Colonic mucosa (tissue), 4 donors: ENCODE results near the gene EHBP1. TPM values are rescaled to one million over a fixed set of nuclear protein-coding genes. Genes with fewer than 3 reads are reported as not detected.

Experiments
- DNase-seq: peaks from one replicate; pipeline ENCODE4 v3.0.0-alpha.2; 2020
- H3K27ac ChIP-seq: fragments of 200-600 bp; one replicate; pipeline ENCODE4 v1.8.0; 2021
- H3K27me3 ChIP-seq: fragments of 200-600 bp; one replicate; pipeline ENCODE4 v1.8.0; 2021
- H3K36me3 ChIP-seq: fragments of 200-600 bp; one replicate; pipeline ENCODE4 v1.8.0; 2021
- H3K4me1 ChIP-seq: fragments of 200-600 bp; one replicate; pipeline ENCODE4 v1.8.0; 2021; ENCODE audit warnings: mild to moderate bottlenecking
- H3K4me3 ChIP-seq: fragments of 200-600 bp; one replicate; pipeline ENCODE4 v1.8.0; 2021
- H3K9ac ChIP-seq, 2 donors: one replicate each; pipeline ENCODE4 v1.7.0; 2013; ENCODE audit warnings: control low read depth in 2 of 2, low read depth in 2 of 2, low read length in 2 of 2
- H3K9me3 ChIP-seq: fragments of 200-600 bp; one replicate; pipeline ENCODE4 v1.8.0; 2021
- intact Hi-C: fragments of 100-400 bp; cut with DNase I; formaldehyde crosslinking; loops from one replicate; pipeline ENCODE4 v1.14.1; 2022
- total RNA-seq, 2 donors: library from RNA; stranded (reverse); fragmentation: NEBNext Ultra II Directional in 1 of 2; extraction: Animal tissue kit (Norgen Biotek cat#: 25700) in 1 of 2; gene quantifications; one replicate each; pipeline ENCODE4 v1.2.1, GENCODE V29; 2021
- TF ChIP-seq, protein P1 (sequence below): fragments of 200-600 bp; IDR thresholded peaks from one replicate; pipeline ENCODE4 v1.8.0; 2022; ENCODE audit warnings: antibody characterized with exemption, mild to moderate bottlenecking
- donor health status: healthy.
- donor health status: DM: no; HTN: no; CAD: no.
- donor health status: DM: no; HTN: no; CAD: no.

The EHBP1 gene
- total RNA-seq, 2 donors from 2014 or later = 23.6 to 32.7 TPM

DNA sequence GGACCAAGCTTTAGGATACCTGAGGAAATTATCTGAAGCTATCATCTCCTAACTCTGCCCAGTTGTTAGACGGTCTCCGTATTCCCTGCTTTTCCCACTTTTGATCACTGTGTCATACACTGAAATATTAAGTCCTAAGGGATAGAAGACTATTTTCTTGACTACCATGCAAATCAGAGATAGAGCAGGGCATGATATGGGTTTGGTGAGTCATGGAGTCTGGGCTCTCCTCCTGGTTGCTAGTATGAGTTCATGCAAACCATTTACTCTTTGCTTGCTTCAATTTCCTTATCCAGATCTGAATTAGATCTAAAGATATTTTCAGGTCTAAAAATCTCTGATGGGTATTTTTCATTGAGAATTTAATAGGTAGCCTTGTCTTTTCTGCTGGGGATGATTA, 55.0 kb downstream of the EHBP1 start:
- Histone ChIP-seq H3K4me1 (no peaks in the 10 kb centered on the region), H3K9me3 (no peaks in the 10 kb centered on the region), H3K4me3 (no peak overlapping the region), H3K27ac (no peak overlapping the region), H3K27me3 (no peaks in the 10 kb centered on the region), H3K36me3 (no peaks in the 10 kb centered on the region), H3K9ac (no peak overlapping the region)
- intact Hi-C loops = no loop called here
- no peak for DNase-seq
- TF ChIP-seq, protein P1, sequence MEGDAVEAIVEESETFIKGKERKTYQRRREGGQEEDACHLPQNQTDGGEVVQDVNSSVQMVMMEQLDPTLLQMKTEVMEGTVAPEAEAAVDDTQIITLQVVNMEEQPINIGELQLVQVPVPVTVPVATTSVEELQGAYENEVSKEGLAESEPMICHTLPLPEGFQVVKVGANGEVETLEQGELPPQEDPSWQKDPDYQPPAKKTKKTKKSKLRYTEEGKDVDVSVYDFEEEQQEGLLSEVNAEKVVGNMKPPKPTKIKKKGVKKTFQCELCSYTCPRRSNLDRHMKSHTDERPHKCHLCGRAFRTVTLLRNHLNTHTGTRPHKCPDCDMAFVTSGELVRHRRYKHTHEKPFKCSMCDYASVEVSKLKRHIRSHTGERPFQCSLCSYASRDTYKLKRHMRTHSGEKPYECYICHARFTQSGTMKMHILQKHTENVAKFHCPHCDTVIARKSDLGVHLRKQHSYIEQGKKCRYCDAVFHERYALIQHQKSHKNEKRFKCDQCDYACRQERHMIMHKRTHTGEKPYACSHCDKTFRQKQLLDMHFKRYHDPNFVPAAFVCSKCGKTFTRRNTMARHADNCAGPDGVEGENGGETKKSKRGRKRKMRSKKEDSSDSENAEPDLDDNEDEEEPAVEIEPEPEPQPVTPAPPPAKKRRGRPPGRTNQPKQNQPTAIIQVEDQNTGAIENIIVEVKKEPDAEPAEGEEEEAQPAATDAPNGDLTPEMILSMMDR = no peak

DNA sequence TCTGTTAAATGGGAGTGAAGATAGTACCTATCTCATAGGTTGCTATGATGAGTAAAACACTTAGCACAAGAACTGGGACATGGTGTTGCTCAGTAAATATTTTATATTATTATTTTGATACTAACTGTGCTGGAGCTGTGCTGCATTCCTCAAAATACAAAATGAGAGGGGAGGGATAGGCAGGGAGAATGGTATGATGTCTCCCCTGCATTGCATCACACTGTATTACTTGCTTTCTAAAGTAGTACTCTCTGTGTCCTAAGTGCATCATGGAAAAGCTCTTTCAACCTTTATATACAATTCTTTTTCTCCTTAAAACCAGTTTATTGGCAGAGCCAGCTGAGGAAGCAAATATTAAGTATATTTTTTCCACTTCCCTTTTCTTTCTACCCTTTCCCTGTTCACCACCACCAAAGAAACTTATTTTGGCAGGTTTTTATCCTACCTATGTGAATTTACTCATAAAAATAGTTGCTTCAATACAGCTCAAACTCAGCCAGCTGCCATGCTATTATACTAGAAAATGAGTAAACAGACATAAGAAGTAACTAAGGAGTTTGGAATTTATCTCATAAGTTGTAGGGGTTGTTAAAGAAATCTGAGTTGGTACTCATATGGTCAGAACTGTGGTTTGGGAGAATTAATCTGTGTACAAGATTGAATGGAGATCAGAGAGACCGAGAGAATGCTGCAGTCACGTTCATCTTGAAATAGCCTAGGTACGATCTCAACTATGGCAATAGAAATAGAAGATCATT, 60.3 kb downstream of the EHBP1 start:
- H3K27ac ChIP-seq = no peak overlapping the region

DNA sequence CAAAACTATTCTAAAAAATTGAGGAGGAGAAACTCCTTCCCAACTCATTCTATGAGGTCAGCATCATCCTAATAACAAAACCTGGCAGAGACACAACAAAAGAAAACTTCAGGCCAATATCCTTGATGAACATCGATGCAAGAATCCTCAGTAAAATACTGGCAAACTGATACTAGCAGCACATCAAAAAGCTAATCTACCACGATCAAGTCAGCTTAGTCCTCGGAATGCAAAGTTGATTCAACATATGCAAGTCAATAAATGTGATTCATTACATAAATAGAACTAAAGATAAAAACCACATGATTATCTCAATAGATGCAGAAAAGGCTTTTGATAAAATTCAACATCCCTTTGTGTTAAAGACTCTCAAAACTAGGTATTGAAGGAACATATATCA, 63.1 kb downstream of the EHBP1 start:
- Histone ChIP-seq H3K27ac (no peak overlapping the region), H3K9me3 (no peaks in the 10 kb centered on the region), H3K27me3 (no peaks in the 10 kb centered on the region), H3K36me3 (no peaks in the 10 kb centered on the region), H3K4me3 (no peak overlapping the region), H3K9ac (no peak overlapping the region), H3K4me1 (no peaks in the 10 kb centered on the region)
- DNase-seq = no peak
- TF ChIP-seq, protein P1 = no peak
- intact Hi-C loops = no loop called here

More for the DNA sequence above, 60.3 kb downstream of the EHBP1 start:
- no peak for DNase-seq
- intact Hi-C loops = no loop called here
- Histone ChIP-seq H3K4me3 (no peak overlapping the region), H3K27me3 (no peaks in the 10 kb centered on the region), H3K9me3 (no peaks in the 10 kb centered on the region), H3K36me3 (no peaks in the 10 kb centered on the region), H3K9ac (no peak overlapping the region), H3K4me1 (no peaks in the 10 kb centered on the region)
- TF ChIP-seq, protein P1 = no peak

DNA sequence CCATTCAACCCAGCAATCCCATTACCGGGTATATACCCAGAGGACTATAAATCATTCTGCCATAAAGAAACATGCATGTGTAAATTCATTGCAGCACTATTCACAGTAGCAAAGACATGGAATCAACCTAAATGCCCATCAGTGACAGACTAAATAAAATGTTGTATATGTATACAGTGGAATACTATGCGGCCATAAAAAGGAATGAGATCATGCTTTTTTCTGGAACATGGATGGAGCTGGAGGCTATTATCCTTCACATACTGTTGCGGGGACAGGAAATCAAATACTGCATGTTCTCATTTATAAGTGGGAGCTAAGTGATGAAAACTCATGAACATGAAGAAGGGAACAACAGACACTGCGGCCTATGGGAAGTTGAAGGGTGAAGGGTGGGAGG, 65.1 kb downstream of the EHBP1 start:
- DNase-seq = no peak
- H3K9me3 ChIP-seq = no peaks in the 10 kb centered on the region
- H3K36me3 ChIP-seq = no peaks in the 10 kb centered on the region
- H3K4me1 ChIP-seq = no peaks in the 10 kb centered on the region
- intact Hi-C loops = no loop called here
- H3K27me3 ChIP-seq = no peaks in the 10 kb centered on the region
- no peak overlapping the region for H3K9ac ChIP-seq
- H3K27ac ChIP-seq = no peak overlapping the region
- H3K4me3 ChIP-seq = no peak overlapping the region
- TF ChIP-seq, protein P1 = no peak

DNA sequence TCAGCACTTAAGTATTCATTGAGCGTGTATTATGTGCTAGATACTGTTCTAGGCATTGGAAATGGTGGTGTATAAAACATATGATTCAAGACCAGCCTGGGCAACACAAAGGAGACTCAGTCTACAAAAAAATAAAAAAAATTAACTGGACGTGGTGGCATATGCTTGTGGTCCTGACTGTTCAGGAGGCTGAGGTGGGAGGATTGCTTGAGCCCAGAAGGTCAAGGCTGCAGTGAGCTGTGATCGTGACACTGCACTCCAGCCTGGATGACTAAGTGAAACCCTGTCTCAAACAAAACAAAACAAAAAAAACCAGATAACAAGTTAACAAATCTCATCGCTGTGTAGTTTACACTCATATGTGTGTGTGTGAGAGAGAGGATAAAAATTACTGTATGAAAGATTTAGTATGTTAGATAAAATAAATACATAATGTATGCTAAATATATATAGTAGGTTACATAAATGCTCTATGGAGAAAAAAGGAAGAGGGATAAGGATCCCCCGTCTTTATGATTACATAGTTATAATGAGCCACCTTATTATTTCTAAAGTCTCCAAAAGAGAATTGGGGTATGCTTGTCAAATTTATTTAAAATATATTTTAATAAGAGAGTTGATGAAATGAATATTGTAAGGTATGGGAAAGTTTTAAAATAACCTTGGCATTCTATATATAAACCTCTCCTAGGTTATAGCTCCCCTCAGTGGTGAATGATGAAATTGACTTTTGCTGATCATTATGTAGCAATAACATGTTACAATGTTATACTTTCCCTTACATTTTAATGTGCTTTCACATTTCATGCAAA, 69.2 kb downstream of the EHBP1 start:
- TF ChIP-seq, protein P1 = peak; percentile 85
- DNase-seq = peak; percentile 22
- intact Hi-C loops = loop anchor here (2.0 kb wide), 1 partner anchor 318 kb away; no protein-coding TSS in a partner anchor
- H3K4me1 ChIP-seq = no peaks in the 10 kb centered on the region
- H3K9me3 ChIP-seq = no peaks in the 10 kb centered on the region
- no peak overlapping the region for H3K27ac ChIP-seq
- no peaks in the 10 kb centered on the region for H3K36me3 ChIP-seq
- H3K4me3 ChIP-seq = no peak overlapping the region
- no peak overlapping the region for H3K9ac ChIP-seq
- no peaks in the 10 kb centered on the region for H3K27me3 ChIP-seq
